AG04450 (cell line): Measurements from ENCODE around the gene DGKI. TPM values are rescaled to one million over a fixed set of nuclear protein-coding genes. Genes with fewer than 3 reads are reported as not detected.

Experiments
- CTCF ChIA-PET: fragments of 300-600, 350-600 bp; formaldehyde crosslinking; extraction: SDS; loops from one replicate; lab custom pipeline; 2022; ENCODE audit warnings: antibody characterized with exemption, inconsistent platforms; lab: Charles Lee
- POLR2A ChIA-PET: fragments of 350-600 bp; formaldehyde crosslinking; extraction: SDS; loops from one replicate; lab custom pipeline; 2021; ENCODE audit warnings: antibody characterized with exemption, inconsistent platforms; lab: Yijun Ruan, JAX
- DNase-seq: peaks from one replicate; pipeline ENCODE4 v3.0.0-alpha.2; 2011; ENCODE audit warnings: low read depth, low spot score
- H3K27ac ChIP-seq: one replicate; pipeline ENCODE4 v1.5.1; 2012; ENCODE audit warnings: low read depth, low read length, control low read depth
- H3K27me3 ChIP-seq: one replicate; pipeline ENCODE4 v1.6.0; 2012; ENCODE audit warnings: low read length; ENCODE audit not compliant: control insufficient read depth, insufficient read depth
- H3K4me3 ChIP-seq: 2 replicates; pipeline ENCODE4 v1.5.1; 2011; ENCODE audit warnings: mild to moderate bottlenecking, low read depth, low read length, control low read depth
- H3K9me3 ChIP-seq: 2 replicates; pipeline ENCODE4 v1.5.1; 2012; ENCODE audit warnings: low read length; ENCODE audit not compliant: control insufficient read depth, insufficient read depth
- CTCF ChIP-seq: IDR thresholded peaks from 2 replicates; pipeline ENCODE4 v1.5.1; 2011; ENCODE audit warnings: low read depth, low read length, control low read depth, inconsistent platforms
- polyA plus RNA-seq: library from polyadenylated mRNA; depleted of rRNA; stranded (reverse); fragments of >200 nt; gene quantifications from 2 replicates; pipeline ENCODE4 v1.2.3, GENCODE V29; 2011

Gene DGKI
- polyA plus RNA-seq, 1 experiment: 3.1 TPM

GRCh38 chr7:137506031-137506430 is 340.7 kb downstream of the DGKI start:
- Histone ChIP-seq H3K27me3 (no peaks in the 10 kb centered on the region), H3K4me3 (no peak overlapping the region), H3K9me3 (no peaks in the 10 kb centered on the region), H3K27ac (no peak overlapping the region)
- ChIA-PET POLR2A (no interaction called here), CTCF (no interaction called here)
- TF ChIP-seq CTCF: no peak
- DNase-seq: no peak

GRCh38 chr7:137501562-137501961 is 345.2 kb downstream of the DGKI start:
- no peak overlapping the region for H3K4me3 ChIP-seq
- ChIA-PET POLR2A (no interaction called here), CTCF (interaction anchor here (1.6 kb wide), 1 partner anchor 90 kb away, joined by 5 read pairs; no protein-coding TSS in a partner anchor)
- no peak overlapping the region for H3K27ac ChIP-seq
- no peak for TF ChIP-seq CTCF
- no peaks in the 10 kb centered on the region for H3K9me3 ChIP-seq
- no peaks in the 10 kb centered on the region for H3K27me3 ChIP-seq
- no peak for DNase-seq

GRCh38 chr7:137492889-137493288 is 353.9 kb downstream of the DGKI start:
- H3K27ac ChIP-seq: no peak overlapping the region
- ChIA-PET CTCF (interaction anchor here (0.7 kb wide), 1 partner anchor 38 kb away, joined by 3 read pairs; no protein-coding TSS in a partner anchor), POLR2A (no interaction called here)
- H3K27me3 ChIP-seq: no peaks in the 10 kb centered on the region
- no peak overlapping the region for H3K4me3 ChIP-seq
- no peak for DNase-seq
- TF ChIP-seq CTCF: no peak
- no peaks in the 10 kb centered on the region; the same call in 1 of the 2 replicates for H3K9me3 ChIP-seq

GRCh38 chr7:137489880-137490279 is 356.9 kb downstream of the DGKI start:
- no peak overlapping the region for H3K4me3 ChIP-seq
- H3K27ac ChIP-seq: no peak overlapping the region
- no peak for DNase-seq
- ChIA-PET CTCF (no interaction called here), POLR2A (no interaction called here)
- no peaks in the 10 kb centered on the region for H3K27me3 ChIP-seq
- no peak for TF ChIP-seq CTCF
- H3K9me3 ChIP-seq: no peaks in the 10 kb centered on the region; the same call in 1 of the 2 replicates

GRCh38 chr7:137488038-137488437 is 358.7 kb downstream of the DGKI start:
- no peak for DNase-seq
- POLR2A ChIA-PET: no interaction called here
- TF ChIP-seq CTCF: peak; percentile 55

More at GRCh38 chr7:137488038-137488437, 358.7 kb downstream of the DGKI start:
- no peaks in the 10 kb centered on the region; the same call in 1 of the 2 replicates for H3K9me3 ChIP-seq
- no peaks in the 10 kb centered on the region for H3K27me3 ChIP-seq
- CTCF ChIA-PET: interaction anchor here (0.5 to 1.2 kb wide), 4 partner anchors 34 to 416 kb away, joined by 3 to 4 read pairs (median 3); no protein-coding TSS in a partner anchor
- H3K4me3 ChIP-seq: no peak overlapping the region
- H3K27ac ChIP-seq: no peak overlapping the region
